ENCODE results near the gene CAPS.

DNA sequence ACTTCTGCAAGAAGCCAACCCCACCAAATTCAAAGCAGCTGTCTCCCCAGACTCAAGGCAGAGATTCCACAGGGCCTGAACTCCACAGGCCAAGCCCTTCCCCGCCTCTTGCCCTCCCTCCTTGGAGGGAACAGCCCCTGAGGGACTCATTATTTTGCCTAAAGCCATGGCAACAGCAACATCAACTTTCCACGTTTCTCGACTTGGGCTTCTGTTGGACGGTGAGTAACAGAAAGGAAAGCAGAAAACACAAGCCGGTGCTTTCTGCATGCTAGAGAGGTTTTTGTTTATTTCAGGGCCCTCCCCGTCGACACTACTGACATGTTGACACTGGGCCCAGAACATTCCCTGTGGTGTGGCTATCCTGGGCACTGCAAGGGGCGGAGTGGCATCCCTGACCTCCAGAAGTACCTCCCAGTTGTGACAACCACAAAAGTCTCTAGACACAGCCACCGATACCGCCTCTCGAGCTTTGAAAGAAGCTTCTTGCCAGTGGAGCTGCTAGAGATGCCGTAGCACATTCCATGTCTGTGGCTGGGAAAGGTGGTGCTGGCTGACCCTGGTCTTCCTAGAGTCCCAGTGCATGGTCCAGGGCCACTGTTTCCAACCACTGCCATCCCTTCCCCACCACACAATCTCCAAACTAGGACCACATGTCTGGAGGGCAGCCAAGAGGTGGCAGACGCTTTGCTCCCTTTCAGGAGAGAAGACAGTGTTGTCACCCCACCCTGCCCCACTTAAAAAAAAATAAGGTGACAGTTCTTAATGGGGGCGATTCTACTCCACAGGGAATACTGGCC lies 12.8 kb downstream of the CAPS start:
- TF ChIP-seq, protein P1, sequence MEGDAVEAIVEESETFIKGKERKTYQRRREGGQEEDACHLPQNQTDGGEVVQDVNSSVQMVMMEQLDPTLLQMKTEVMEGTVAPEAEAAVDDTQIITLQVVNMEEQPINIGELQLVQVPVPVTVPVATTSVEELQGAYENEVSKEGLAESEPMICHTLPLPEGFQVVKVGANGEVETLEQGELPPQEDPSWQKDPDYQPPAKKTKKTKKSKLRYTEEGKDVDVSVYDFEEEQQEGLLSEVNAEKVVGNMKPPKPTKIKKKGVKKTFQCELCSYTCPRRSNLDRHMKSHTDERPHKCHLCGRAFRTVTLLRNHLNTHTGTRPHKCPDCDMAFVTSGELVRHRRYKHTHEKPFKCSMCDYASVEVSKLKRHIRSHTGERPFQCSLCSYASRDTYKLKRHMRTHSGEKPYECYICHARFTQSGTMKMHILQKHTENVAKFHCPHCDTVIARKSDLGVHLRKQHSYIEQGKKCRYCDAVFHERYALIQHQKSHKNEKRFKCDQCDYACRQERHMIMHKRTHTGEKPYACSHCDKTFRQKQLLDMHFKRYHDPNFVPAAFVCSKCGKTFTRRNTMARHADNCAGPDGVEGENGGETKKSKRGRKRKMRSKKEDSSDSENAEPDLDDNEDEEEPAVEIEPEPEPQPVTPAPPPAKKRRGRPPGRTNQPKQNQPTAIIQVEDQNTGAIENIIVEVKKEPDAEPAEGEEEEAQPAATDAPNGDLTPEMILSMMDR (conservative IDR thresholded peaks at IDR 0.05), result no peak
- no peak for TF ChIP-seq ZFX (IDR thresholded peaks at IDR 0.05)
